B cell (primary cell): ENCODE measurements around the gene HBA1. TPM values are rescaled to one million over a fixed set of nuclear protein-coding genes. Genes with fewer than 3 reads are reported as not detected.
"Not testable (repeated sequence)": the region's sequence is repeated elsewhere in the genome, so short reads cannot be mapped to it uniquely, and the experiment has no call there.

Source experiments
- ATAC-seq: fragments of 200-7000 bp; cut with Tn5 transposase; one replicate; pipeline ENCODE4 v1.10.0; 2021; ENCODE audit warnings: low read depth, mild to moderate bottlenecking, moderate number of reproducible peaks, moderate library complexity
- CTCF ChIA-PET: fragments of 350-600 bp; sonication (Branson Sonifier 250); formaldehyde crosslinking; loops from one replicate; lab custom pipeline; 2021; ENCODE audit warnings: antibody characterized with exemption, inconsistent platforms; lab: Charles Lee
- POLR2A ChIA-PET: fragments of 350-600 bp; sonication (Branson Sonifier 250); formaldehyde crosslinking; loops from one replicate; lab custom pipeline; 2021; ENCODE audit warnings: antibody characterized with exemption; lab: Charles Lee
- DNase-seq: peaks from one replicate; pipeline ENCODE4 v3.0.0; 2013
- H2AFZ ChIP-seq: 2 replicates; pipeline ENCODE4 v1.6.1; 2012; ENCODE audit warnings: mild to moderate bottlenecking, low read depth, low read length; ENCODE audit not compliant: insufficient read depth, poor library complexity, severe bottlenecking
- H3K27ac ChIP-seq, 2 donors: 1 replicate in 1 of 2; 2 replicates in 1 of 2; pipeline ENCODE4 v1.5.1; 2012 to 2013; ENCODE audit warnings: low read length in 2 of 2, mild to moderate bottlenecking in 2 of 2, moderate library complexity in 1 of 2
- H3K27me3 ChIP-seq, 4 experiments: fragments of 200-600 bp in 1 of 4; sonication (generic) in 1 of 4; replicated peaks in 1 of 4; 1 replicate in 2 of 4; 2 replicates in 2 of 4; pipeline versions ENCODE4 v1.6.1 to v1.7.0; 2013 to 2016; ENCODE audit warnings: low read length in 3 of 4, mild to moderate bottlenecking in 2 of 4, mixed read lengths in 1 of 4, moderate library complexity in 1 of 4; ENCODE audit not compliant: insufficient read depth in 4 of 4, control insufficient read depth in 3 of 4; ENCODE audit errors: control extremely low read depth in 1 of 4
- H3K36me3 ChIP-seq, 2 experiments: replicated peaks in 1 of 2; 1 replicate in 1 of 2; 2 replicates in 1 of 2; pipeline versions ENCODE4 v1.6.1 to v1.7.1; 2013; ENCODE audit warnings: low read length in 1 of 2; ENCODE audit not compliant: insufficient read depth in 2 of 2, control insufficient read depth in 1 of 2; ENCODE audit errors: control extremely low read depth in 1 of 2, extremely low read depth in 1 of 2
- H3K4me1 ChIP-seq, 2 donors: fragments of 200-600 bp in 1 of 2; sonication (generic) in 1 of 2; 1 replicate in 1 of 2; 2 replicates in 1 of 2; pipeline versions ENCODE4 v1.5.1 to v1.6.1; 2013 to 2017; ENCODE audit warnings: low read length in 2 of 2; ENCODE audit not compliant: control insufficient read depth in 2 of 2, insufficient read depth in 2 of 2
- H3K4me2 ChIP-seq: replicated peaks from 2 replicates; pipeline ENCODE3; 2012; ENCODE audit warnings: mild to moderate bottlenecking, low read depth, low read length; ENCODE audit not compliant: poor library complexity, severe bottlenecking
- H3K4me3 ChIP-seq, 5 experiments: fragments of 200-600 bp in 1 of 5; sonication (generic) in 1 of 5; 1 replicate in 3 of 5; 2 replicates in 2 of 5; pipeline versions ENCODE4 v1.5.1 to v1.7.0; 2011 to 2016; ENCODE audit warnings: low read length in 4 of 5, mild to moderate bottlenecking in 4 of 5, low read depth in 2 of 5, control low read depth in 1 of 5, moderate library complexity in 1 of 5; ENCODE audit not compliant: insufficient read depth in 1 of 5; ENCODE audit errors: control extremely low read depth in 1 of 5, extremely low read depth in 1 of 5
- H3K79me2 ChIP-seq: fragments of 200-600 bp; sonication (generic); one replicate; pipeline ENCODE4 v1.6.0; 2016; ENCODE audit warnings: low read length; ENCODE audit not compliant: control insufficient read depth, insufficient read depth
- H3K9ac ChIP-seq: fragments of 200-600 bp; sonication (generic); 2 replicates; pipeline ENCODE4 v1.6.1; 2017; ENCODE audit warnings: mild to moderate bottlenecking, low read length, moderate library complexity
- H3K9me3 ChIP-seq, 3 donors: one replicate each; pipeline versions ENCODE4 v1.6.1 to v1.7.1; 2013; ENCODE audit warnings: low read length in 2 of 3; ENCODE audit not compliant: control insufficient read depth in 2 of 3, insufficient read depth in 1 of 3; ENCODE audit errors: control extremely low read depth in 1 of 3
- H4K20me1 ChIP-seq: 2 replicates; pipeline ENCODE4 v1.6.0; 2012; ENCODE audit warnings: mild to moderate bottlenecking, low read length; ENCODE audit not compliant: insufficient read depth, control insufficient read depth, poor library complexity, severe bottlenecking
- H3K27ac Mint-ChIP-seq: one replicate; pipeline ENCODE4 v1.8.0; 2021; ENCODE audit warnings: mixed read lengths
- H3K27me3 Mint-ChIP-seq: one replicate; pipeline ENCODE4 v1.8.0; 2021; ENCODE audit warnings: mixed read lengths
- H3K4me1 Mint-ChIP-seq: one replicate; pipeline ENCODE4 v1.8.0; 2021; ENCODE audit warnings: mixed read lengths
- H3K4me3 Mint-ChIP-seq: one replicate; pipeline ENCODE4 v1.8.0; 2021; ENCODE audit warnings: mixed read lengths
- H3K9me3 Mint-ChIP-seq: one replicate; pipeline ENCODE4 v1.8.0; 2022; ENCODE audit warnings: mixed read lengths; ENCODE audit not compliant: insufficient read depth
- EZH2 ChIP-seq: IDR thresholded peaks from 2 replicates; pipeline ENCODE4 v1.6.1; 2012; ENCODE audit warnings: borderline replicate concordance, low read depth, mild to moderate bottlenecking, moderate library complexity, low read length; ENCODE audit not compliant: insufficient read depth, poor library complexity, severe bottlenecking
- WGBS: methylation state at CpG from one replicate; pipeline ENCODE4 v1.1.5; 2013; ENCODE audit warnings: missing lambda C conversion rate; ENCODE audit not compliant: insufficient coverage; 5-methylcytosine and 5-hydroxymethylcytosine counted together
- intact Hi-C: fragments of 100-400 bp; cut with micrococcal nuclease; formaldehyde crosslinking; loops from one replicate; pipeline ENCODE4 v1.10.0; 2022
- polyA plus RNA-seq: library from polyadenylated mRNA; depleted of rRNA; stranded (reverse); fragments of >200 nt; gene quantifications from 2 replicates; pipeline ENCODE4 v1.2.3, GENCODE V29; 2012
- total RNA-seq, 2 donors: library from RNA; stranded (reverse); fragments of 120-200 nt in 1 of 2; gene quantifications; 1 replicate in 1 of 2; 2 replicates in 1 of 2; pipeline versions ENCODE4 v1.2.3 to v1.2.4, GENCODE V29; 2013 to 2022
- TF ChIP-seq, protein P1 (sequence below): fragments of 200-600 bp; IDR thresholded peaks from one replicate; pipeline ENCODE4 v1.8.0; 2022; ENCODE audit warnings: antibody characterized with exemption, mild to moderate bottlenecking

The HBA1 gene
- total and polyA plus RNA-seq, 2 donors (not counting 1 experiment from before 2014, with no cell fraction given) = 38.5 to 283 TPM

DNA sequence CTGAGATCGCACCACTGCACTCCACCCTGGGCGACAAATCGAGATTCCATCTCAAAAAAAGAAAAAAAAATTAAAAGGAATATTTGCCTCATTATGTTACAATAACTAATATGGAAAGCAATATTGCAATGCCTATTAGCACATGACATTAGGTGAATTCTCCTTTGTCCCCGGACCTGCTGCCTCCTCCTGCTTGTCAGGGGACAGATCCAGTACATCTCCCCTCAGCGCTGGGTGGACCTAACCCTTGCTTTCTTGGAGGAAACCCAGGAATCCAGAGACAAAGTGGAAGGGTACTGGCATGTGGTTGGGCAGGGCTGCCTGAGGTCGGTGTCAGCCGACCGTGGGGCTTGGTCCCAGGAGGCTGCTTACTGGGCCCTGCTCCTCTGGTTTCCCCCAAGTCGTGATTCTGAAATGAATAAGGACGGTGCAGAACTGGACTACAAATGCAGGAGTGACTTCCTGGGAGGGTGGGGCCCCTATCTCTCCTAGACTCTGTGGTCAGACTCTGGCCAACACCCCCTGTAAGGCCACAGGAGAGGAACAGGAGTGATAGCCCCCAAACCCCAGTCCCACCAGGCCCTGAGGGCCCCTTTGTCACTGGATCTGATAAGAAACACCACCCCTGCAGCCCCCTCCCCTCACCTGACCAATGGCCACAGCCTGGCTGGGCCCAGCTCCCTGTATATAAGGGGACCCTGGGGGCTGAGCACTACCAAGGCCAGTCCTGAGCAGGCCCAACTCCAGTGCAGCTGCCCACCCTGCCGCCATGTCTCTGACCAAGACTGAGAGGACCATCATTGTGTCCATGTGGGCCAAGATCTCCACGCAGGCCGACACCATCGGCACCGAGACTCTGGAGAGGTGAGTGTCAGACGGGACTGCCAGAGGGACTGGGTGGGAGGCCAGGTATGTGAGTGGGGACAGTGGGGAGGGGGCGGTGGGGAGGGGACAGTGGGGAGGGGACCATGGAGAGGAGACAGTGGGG lies 24.0 kb upstream of the HBA1 start, which contains the start of gene HBZ:
HBZ (plus strand) TSS at position 504 of the 988 bp plus-strand sequence; CDS start at position 770, 266 bp downstream.
- no peaks in the 10 kb centered on the region for H3K79me2 ChIP-seq
- peaks cover 0 to 34% (median 14%) of the 10 kb centered on the region in 4 experiments for H3K27me3 ChIP-seq
- H3K9ac ChIP-seq = no peak within 1 kb of the TSS
- DNase-seq (no peak), ATAC-seq (no peak)
- TF ChIP-seq EZH2 = no peak
- TF ChIP-seq, protein P1, sequence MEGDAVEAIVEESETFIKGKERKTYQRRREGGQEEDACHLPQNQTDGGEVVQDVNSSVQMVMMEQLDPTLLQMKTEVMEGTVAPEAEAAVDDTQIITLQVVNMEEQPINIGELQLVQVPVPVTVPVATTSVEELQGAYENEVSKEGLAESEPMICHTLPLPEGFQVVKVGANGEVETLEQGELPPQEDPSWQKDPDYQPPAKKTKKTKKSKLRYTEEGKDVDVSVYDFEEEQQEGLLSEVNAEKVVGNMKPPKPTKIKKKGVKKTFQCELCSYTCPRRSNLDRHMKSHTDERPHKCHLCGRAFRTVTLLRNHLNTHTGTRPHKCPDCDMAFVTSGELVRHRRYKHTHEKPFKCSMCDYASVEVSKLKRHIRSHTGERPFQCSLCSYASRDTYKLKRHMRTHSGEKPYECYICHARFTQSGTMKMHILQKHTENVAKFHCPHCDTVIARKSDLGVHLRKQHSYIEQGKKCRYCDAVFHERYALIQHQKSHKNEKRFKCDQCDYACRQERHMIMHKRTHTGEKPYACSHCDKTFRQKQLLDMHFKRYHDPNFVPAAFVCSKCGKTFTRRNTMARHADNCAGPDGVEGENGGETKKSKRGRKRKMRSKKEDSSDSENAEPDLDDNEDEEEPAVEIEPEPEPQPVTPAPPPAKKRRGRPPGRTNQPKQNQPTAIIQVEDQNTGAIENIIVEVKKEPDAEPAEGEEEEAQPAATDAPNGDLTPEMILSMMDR = no peak
- no peaks in the 10 kb centered on the region for H3K9me3 Mint-ChIP-seq
- POLR2A ChIA-PET = no interaction called here
- peaks cover 0 to 8% (median 0%) of the 10 kb centered on the region in 3 donors for H3K9me3 ChIP-seq
- H3K4me1 Mint-ChIP-seq = peaks cover 9% of the 10 kb centered on the region
- H2AFZ ChIP-seq = no peak within 1 kb of the TSS
- H3K36me3 ChIP-seq = no peaks in the 10 kb centered on the region
- H3K4me1 ChIP-seq = peaks cover 8% of the 10 kb centered on the region in 2 donors
- H3K27me3 Mint-ChIP-seq = peaks cover 29% of the 10 kb centered on the region
- WGBS = 67% methylated on average over 7 of the region's 17 CpGs
- H3K4me2 ChIP-seq = no peak within 1 kb of the TSS
- no peak within 1 kb of the TSS for H3K4me3 ChIP-seq
- peak within 1 kb of the TSS; percentile 70 for H3K27ac Mint-ChIP-seq
- H4K20me1 ChIP-seq = no peaks in the 10 kb centered on the region
- H3K27ac ChIP-seq = no peak within 1 kb of the TSS
- intact Hi-C loops = loop anchor here (1.0 kb wide), 1 partner anchor 10 kb away; no protein-coding TSS in a partner anchor
- CTCF ChIA-PET = no interaction called here
- peak within 1 kb of the TSS; percentile 46 for H3K4me3 Mint-ChIP-seq

DNA sequence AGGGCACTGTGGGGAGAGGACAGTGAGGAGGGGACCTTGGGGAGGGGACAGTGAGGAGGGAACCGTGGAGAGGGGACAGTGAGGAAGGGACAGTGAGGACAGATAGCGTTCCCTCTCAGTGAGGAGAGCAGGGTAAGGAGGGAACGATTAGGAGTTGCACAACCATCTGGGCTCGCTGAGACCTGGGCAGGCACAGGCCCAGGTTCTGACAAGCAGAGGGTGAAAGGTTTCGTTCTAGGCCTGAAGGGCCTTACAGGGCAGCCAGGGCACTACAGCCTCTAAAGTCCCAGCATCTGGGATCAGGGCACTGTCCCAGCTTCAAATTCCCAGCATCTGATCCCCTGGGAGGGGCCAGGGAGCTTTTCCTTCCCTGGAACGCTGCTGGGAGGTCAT lies 23.4 kb upstream of the HBA1 start:
- H3K9me3 ChIP-seq, H3K4me1 ChIP-seq, H3K79me2 ChIP-seq, H3K36me3 ChIP-seq, ATAC-seq, H2AFZ ChIP-seq, H3K9me3 Mint-ChIP-seq, H3K9ac ChIP-seq, CTCF ChIA-PET, H3K4me1 Mint-ChIP-seq, H4K20me1 ChIP-seq, H3K4me2 ChIP-seq, H3K27ac ChIP-seq, POLR2A ChIA-PET, H3K4me3 ChIP-seq, DNase-seq: not testable (repeated sequence)
- 100% methylated on average over 1 of the region's 6 CpGs for WGBS
- Mint-ChIP-seq H3K4me3 (peak overlapping the region; percentile 46), H3K27me3 (peaks cover 34% of the 10 kb centered on the region), H3K27ac (peak overlapping the region; percentile 70)
- intact Hi-C loops = loop anchor here (1.0 kb wide), 1 partner anchor 9 kb away; no protein-coding TSS in a partner anchor
- H3K27me3 ChIP-seq = peaks cover 0 to 34% (median 14%) of the 10 kb centered on the region in 4 experiments

DNA sequence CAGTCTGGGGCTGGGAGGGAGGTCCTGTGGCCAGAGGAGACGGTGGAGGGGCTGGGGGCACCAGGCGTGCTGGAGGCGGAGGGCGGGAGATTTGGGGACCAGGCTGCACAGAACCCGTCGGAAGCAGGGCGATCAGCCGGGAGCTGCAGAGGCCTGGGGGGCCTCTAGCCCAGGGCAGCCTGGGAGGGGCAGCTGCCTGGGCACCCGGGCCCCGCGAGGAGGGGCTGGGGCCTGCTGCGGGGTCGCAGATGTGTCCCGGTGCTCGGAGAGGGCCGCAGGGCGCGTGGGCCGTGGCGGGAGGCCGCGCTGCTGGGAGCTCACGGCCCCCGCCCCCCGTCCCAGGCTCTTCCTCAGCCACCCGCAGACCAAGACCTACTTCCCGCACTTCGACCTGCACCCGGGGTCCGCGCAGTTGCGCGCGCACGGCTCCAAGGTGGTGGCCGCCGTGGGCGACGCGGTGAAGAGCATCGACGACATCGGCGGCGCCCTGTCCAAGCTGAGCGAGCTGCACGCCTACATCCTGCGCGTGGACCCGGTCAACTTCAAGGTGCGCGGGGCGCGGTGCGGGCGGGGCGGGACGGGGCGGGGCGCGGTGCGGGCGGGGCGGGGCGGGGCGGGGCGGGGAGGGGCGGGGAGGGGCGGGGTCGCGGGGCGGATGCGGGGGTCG lies 22.8 kb upstream of the HBA1 start:
- intact Hi-C loops = loop anchor here (1.0 kb wide), 1 partner anchor 9 kb away; no protein-coding TSS in a partner anchor
- H3K27me3 ChIP-seq = peaks cover 0 to 31% (median 14%) of the 10 kb centered on the region in 4 experiments
- H3K9me3 Mint-ChIP-seq, H3K4me3 ChIP-seq, H3K9ac ChIP-seq, H3K4me1 Mint-ChIP-seq, H3K36me3 ChIP-seq, H3K79me2 ChIP-seq, H3K27ac Mint-ChIP-seq, H3K4me1 ChIP-seq, H3K9me3 ChIP-seq, H3K27ac ChIP-seq, CTCF ChIA-PET, H3K4me2 ChIP-seq, H4K20me1 ChIP-seq, H2AFZ ChIP-seq, DNase-seq, POLR2A ChIA-PET, H3K4me3 Mint-ChIP-seq: not testable (repeated sequence)
- WGBS = no CpG with 5 or more reads among the region's 74 CpGs
- ATAC-seq = peak; percentile 62
- H3K27me3 Mint-ChIP-seq = peaks cover 34% of the 10 kb centered on the region
